ENCODE results near the gene SNRPA. TPM values are rescaled to one million over a fixed set of nuclear protein-coding genes. Genes with fewer than 3 reads are reported as not detected.
A peak's percentile ranks its signal among the peaks of the same experiment; 100 is the strongest.
"Not testable (repeated sequence)": the region's sequence is repeated elsewhere in the genome, so short reads cannot be mapped to it uniquely, and the experiment has no call there.

Gene SNRPA
- total RNA-seq, 2 donors from 2014 or later = 70.3 to 92.2 TPM

- no peak for TF ChIP-seq POLR2A (IDR thresholded peaks at IDR 0.05)
- TF ChIP-seq CTCF (IDR thresholded peaks at IDR 0.05) = no peak
- TF ChIP-seq POLR2AphosphoS5 (IDR thresholded peaks at IDR 0.05) = peak; percentile 25
- peak overlapping the region; percentile 99 to 100 for H3K27ac ChIP-seq
- DNase-seq (ENCODE audit: low spot score) = no peak
- intact Hi-C loops (cut with DNase I) = no loop called here
- no peaks in the 10 kb centered on the region for H3K27me3 ChIP-seq (replicated peaks; ENCODE audit: insufficient read depth)
- peaks cover 0 to 7% of the 10 kb centered on the region in 2 donors for H3K36me3 ChIP-seq
- 55% methylated on average over 9 of the region's 9 CpGs for WGBS
- H3K9me3 ChIP-seq = no peaks in the 10 kb centered on the region
- H3K4me1 ChIP-seq (replicated peaks) = no peaks in the 10 kb centered on the region
- H3K4me3 ChIP-seq = no peak overlapping the region
These were observed 28.9 kb upstream of the SNRPA start for GRCh38 chr19:40721936-40722661.

- H3K4me3 ChIP-seq = no peak overlapping the region
These were observed 27.2 kb upstream of the SNRPA start for GRCh38 chr19:40723661-40724254.

DNA sequence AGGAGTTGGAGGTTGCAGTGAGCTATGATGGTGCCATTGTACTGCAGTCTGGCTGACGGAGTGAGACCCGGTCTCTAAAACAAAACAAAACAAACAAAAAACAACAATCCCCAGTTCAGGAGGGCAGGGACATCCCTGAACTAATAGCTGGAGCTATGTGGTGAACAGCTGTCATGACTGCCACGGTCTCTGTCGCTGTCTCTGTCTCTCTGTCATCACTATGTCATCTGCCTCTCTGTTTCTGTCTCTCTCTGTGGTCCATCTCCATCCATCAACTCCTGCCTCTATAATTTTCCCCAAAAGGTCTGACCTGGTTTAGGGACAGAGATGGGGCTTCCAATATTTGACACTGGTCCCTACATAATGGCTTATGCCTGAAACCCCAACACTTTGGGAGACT is 26.7 kb upstream of the SNRPA start:
- no peaks in the 10 kb centered on the region for H3K27me3 ChIP-seq (replicated peaks; ENCODE audit: insufficient read depth)
- H3K4me1 ChIP-seq (replicated peaks) = no peaks in the 10 kb centered on the region
- H3K27ac ChIP-seq = no peak overlapping the region
- no peaks in the 10 kb centered on the region for H3K9me3 ChIP-seq
- H3K4me3 ChIP-seq = no peak overlapping the region
- no peak for DNase-seq (ENCODE audit: low spot score)
- 94% methylated on average over 4 of the region's 4 CpGs for WGBS
- TF ChIP-seq POLR2A (IDR thresholded peaks at IDR 0.05) (no peak), CTCF (IDR thresholded peaks at IDR 0.05) (no peak), POLR2AphosphoS5 (IDR thresholded peaks at IDR 0.05) (no peak)
- H3K36me3 ChIP-seq = peaks cover 7 to 8% of the 10 kb centered on the region in 2 donors
- intact Hi-C loops (cut with DNase I) = no loop called here

More at GRCh38 chr19:40723661-40724254, 27.2 kb upstream of the SNRPA start:
- Histone ChIP-seq H3K27ac (no peak overlapping the region), H3K4me1 (replicated peaks) (no peaks in the 10 kb centered on the region), H3K27me3 (replicated peaks; ENCODE audit: insufficient read depth) (no peaks in the 10 kb centered on the region), H3K9me3 (no peaks in the 10 kb centered on the region), H3K36me3 (peaks cover 5 to 7% of the 10 kb centered on the region in 2 donors)
- no peak for DNase-seq (ENCODE audit: low spot score)
- WGBS = 97% methylated on average over 5 of the region's 5 CpGs
- TF ChIP-seq POLR2AphosphoS5 (IDR thresholded peaks at IDR 0.05) (no peak), CTCF (IDR thresholded peaks at IDR 0.05) (no peak), POLR2A (IDR thresholded peaks at IDR 0.05) (no peak)
- intact Hi-C loops (cut with DNase I) = no loop called here

- intact Hi-C loops (cut with DNase I) = no loop called here
- H3K9me3 ChIP-seq = no peaks in the 10 kb centered on the region
- no peak overlapping the region for H3K4me3 ChIP-seq
- DNase-seq (ENCODE audit: low spot score) = no peak
- no peak overlapping the region for H3K27ac ChIP-seq
- H3K36me3 ChIP-seq = peaks cover 13% of the 10 kb centered on the region in 2 donors
- whole genome bisulfite sequencing = 91% methylated on average over 3 of the region's 3 CpGs
- H3K27me3 ChIP-seq (replicated peaks; ENCODE audit: insufficient read depth) = no peaks in the 10 kb centered on the region
- no peaks in the 10 kb centered on the region for H3K4me1 ChIP-seq (replicated peaks)
- TF ChIP-seq POLR2A (IDR thresholded peaks at IDR 0.05) (no peak), POLR2AphosphoS5 (IDR thresholded peaks at IDR 0.05) (no peak), CTCF (IDR thresholded peaks at IDR 0.05) (no peak)
These were observed 26.1 kb upstream of the SNRPA start for GRCh38 chr19:40724855-40725254.

- no peak for DNase-seq (ENCODE audit: low spot score)
- H3K27ac ChIP-seq = no peak overlapping the region
- H3K27me3 ChIP-seq (replicated peaks; ENCODE audit: insufficient read depth) = no peaks in the 10 kb centered on the region
- H3K36me3 ChIP-seq = peaks cover 15 to 19% of the 10 kb centered on the region in 2 donors
- 78% methylated on average over 4 of the region's 4 CpGs for WGBS
- H3K4me3 ChIP-seq = no peak overlapping the region
- no peaks in the 10 kb centered on the region for H3K9me3 ChIP-seq
- TF ChIP-seq POLR2AphosphoS5 (IDR thresholded peaks at IDR 0.05) (no peak), POLR2A (IDR thresholded peaks at IDR 0.05) (no peak), CTCF (IDR thresholded peaks at IDR 0.05) (no peak)
- intact Hi-C loops (cut with DNase I) = no loop called here
- no peaks in the 10 kb centered on the region for H3K4me1 ChIP-seq (replicated peaks)
These were observed 24.7 kb upstream of the SNRPA start for GRCh38 chr19:40726279-40726678.

DNA sequence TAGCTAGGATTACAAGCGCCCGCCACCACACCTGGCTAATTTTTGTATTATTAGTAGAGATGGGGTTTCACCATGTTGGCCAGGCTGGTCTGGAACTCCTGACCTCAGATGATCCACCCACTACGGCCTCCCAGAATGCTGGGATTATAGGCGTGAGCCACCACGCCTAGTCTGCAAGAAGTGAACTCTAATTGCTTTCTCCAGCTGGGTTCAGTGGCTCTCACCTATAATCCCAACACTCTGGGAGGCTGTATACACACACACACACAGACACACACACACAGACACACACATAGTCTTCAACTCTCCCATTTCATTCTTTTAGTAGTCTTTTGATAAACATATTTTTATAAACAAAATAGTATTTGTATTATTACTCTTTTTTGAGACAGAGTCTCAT is 20.9 kb upstream of the SNRPA start:
- H3K36me3 ChIP-seq = peaks cover 23 to 32% of the 10 kb centered on the region in 2 donors
- 86% methylated on average over 5 of the region's 5 CpGs for WGBS
- H3K4me1 ChIP-seq (replicated peaks); DNase-seq (ENCODE audit: low spot score); H3K4me3 ChIP-seq; intact Hi-C loops (cut with DNase I); H3K9me3 ChIP-seq; H3K27ac ChIP-seq; H3K27me3 ChIP-seq (replicated peaks; ENCODE audit: insufficient read depth): not testable (repeated sequence)

DNA sequence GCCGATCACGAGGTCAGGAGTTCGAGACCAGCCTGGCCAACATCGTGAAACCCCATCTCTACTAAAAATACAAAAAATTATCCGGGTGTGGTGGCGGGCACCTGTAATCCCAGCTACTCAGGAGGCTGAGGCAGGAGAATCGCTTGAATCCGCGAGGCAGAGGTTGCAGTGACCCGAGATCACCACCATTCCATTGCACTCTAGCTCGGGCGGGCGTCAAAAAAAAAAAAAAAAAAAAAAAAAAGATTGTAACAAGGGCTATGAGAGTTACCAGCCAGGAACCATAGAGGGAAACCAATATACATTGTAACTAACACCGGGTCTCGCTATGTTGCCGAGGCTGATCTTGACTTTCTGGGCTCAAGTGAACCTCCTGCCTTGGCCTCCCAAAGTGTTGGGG is 18.7 kb upstream of the SNRPA start:
- whole genome bisulfite sequencing = 97% methylated on average over 16 of the region's 16 CpGs
- H3K9me3 ChIP-seq; DNase-seq (ENCODE audit: low spot score); H3K4me3 ChIP-seq; H3K4me1 ChIP-seq (replicated peaks); H3K27me3 ChIP-seq (replicated peaks; ENCODE audit: insufficient read depth); H3K27ac ChIP-seq; intact Hi-C loops (cut with DNase I): not testable (repeated sequence)
- H3K36me3 ChIP-seq = peaks cover 17 to 43% of the 10 kb centered on the region in 2 donors
